H1 (cell line): ENCODE results near the gene GABPB2. TPM values are rescaled to one million over a fixed set of nuclear protein-coding genes. Genes with fewer than 3 reads are reported as not detected.

ENCODE experiments used
- ASH2L ChIP-seq: fragments of 200-600, 300-600 bp; sonication (generic); IDR thresholded peaks from one replicate; pipeline ENCODE4 v1.7.1; 2017; ENCODE audit warnings: low read length
- BRCA1 ChIP-seq: IDR thresholded peaks from 2 replicates; pipeline ENCODE4 v1.6.1; 2012; ENCODE audit warnings: low read depth, low read length, improper control_type of control experiment
- CBX8 ChIP-seq: fragments of 300-800, 300-1000 bp; sonication (generic); IDR thresholded peaks from 2 replicates; pipeline ENCODE4 v1.7.1; 2016; ENCODE audit warnings: low read depth, low read length, borderline replicate concordance
- CHD2 ChIP-seq: IDR thresholded peaks from 2 replicates; pipeline ENCODE4 v1.6.1; 2012; ENCODE audit warnings: low read length, improper control_type of control experiment
- HDAC2 ChIP-seq, 2 experiments: fragments of 300-600 bp in 1 of 2; sonication (generic) in 1 of 2; IDR thresholded peaks; 2 replicates each; pipeline ENCODE4 v1.6.1; 2011 to 2012; ENCODE audit warnings: low read depth in 2 of 2, low read length in 2 of 2, mild to moderate bottlenecking in 2 of 2, moderate library complexity in 2 of 2, borderline replicate concordance in 1 of 2, inconsistent platforms in 1 of 2
- HDAC6 ChIP-seq: IDR thresholded peaks from one replicate; pipeline ENCODE4 v1.7.1; 2012; ENCODE audit warnings: low read depth, mild to moderate bottlenecking, inconsistent platforms, low read length, moderate library complexity
- POU5F1 ChIP-seq: IDR thresholded peaks from 2 replicates; pipeline ENCODE4 v1.6.1; 2011; ENCODE audit warnings: low read depth, mild to moderate bottlenecking, low read length, moderate library complexity
- RNF2 ChIP-seq: fragments of 200-900, 300-1000 bp; sonication (generic); IDR thresholded peaks from 2 replicates; pipeline ENCODE4 v1.7.1; 2016; ENCODE audit warnings: borderline replicate concordance, low read depth, mild to moderate bottlenecking, antibody characterized with exemption, low read length; ENCODE audit not compliant: poor library complexity, severe bottlenecking; ENCODE audit errors: missing control alignments
- SAP30 ChIP-seq: fragments of 300-600 bp; sonication (generic); IDR thresholded peaks from 2 replicates; pipeline ENCODE4 v1.7.1; 2012; ENCODE audit warnings: low read length, moderate library complexity, mild to moderate bottlenecking, inconsistent platforms; ENCODE audit not compliant: insufficient read depth, insufficient replicate concordance
- SIN3A ChIP-seq, 2 experiments: IDR thresholded peaks in 1 of 2; conservative IDR thresholded peaks in 1 of 2; 2 replicates each; pipeline ENCODE4 v1.6.1; 2011 to 2012; ENCODE audit warnings: low read length in 2 of 2, improper control_type of control experiment in 1 of 2, low read depth in 1 of 2, mild to moderate bottlenecking in 1 of 2
- SP1 ChIP-seq: IDR thresholded peaks from 2 replicates; pipeline ENCODE4 v1.6.1; 2011; ENCODE audit warnings: low read depth, low read length
- SRF ChIP-seq: IDR thresholded peaks from 2 replicates; pipeline ENCODE4 v1.6.1; 2011; ENCODE audit warnings: mild to moderate bottlenecking, low read depth, low read length, moderate library complexity
- TAF1 ChIP-seq: IDR thresholded peaks from 2 replicates; pipeline ENCODE4 v1.6.1; 2011; ENCODE audit warnings: mild to moderate bottlenecking, low read depth, low read length
- YY1 ChIP-seq: IDR thresholded peaks from 2 replicates; pipeline ENCODE4 v1.6.1; 2011; ENCODE audit warnings: low read depth, mild to moderate bottlenecking, low read length
- ZNF274 ChIP-seq: IDR thresholded peaks from 2 replicates; pipeline ENCODE4 v1.7.0; 2012; ENCODE audit warnings: low read length, borderline replicate concordance; ENCODE audit errors: extremely low read depth
- polyA plus RNA-seq, 7 experiments: library from polyadenylated mRNA; depleted of rRNA in 3 of 7; stranded (reverse) in 5 of 7; unstranded in 2 of 7; fragments of >200 nt in 5 of 7; fragments of 200-250 nt in 2 of 7; gene quantifications; 1 replicate in 5 of 7; 2 replicates in 1 of 7; 4 replicates in 1 of 7; pipeline versions ENCODE4 v1.2.1 to v1.2.3, GENCODE V29; 2011 to 2013; ENCODE audit warnings: missing spikeins in 2 of 7, mixed read lengths in 2 of 7
- total RNA-seq: library from RNA; stranded (reverse); fragmentation: NEBNext Ultra II Directional; extraction: Animal tissue kit (Norgen Biotek cat#: 25700); gene quantifications from 2 replicates; pipeline ENCODE4 v1.2.1, GENCODE V29; 2021
- TF ChIP-seq, protein P1 (sequence below): IDR thresholded peaks from 2 replicates; pipeline ENCODE4 v1.6.1; 2012; ENCODE audit warnings: inconsistent platforms

Gene GABPB2
- total and polyA plus RNA-seq, 2 of the 8 experiments (the other 6 are each of a cell fraction or from before 2014, with no cell fraction given): 1.8 to 2.4 TPM

GRCh38 chr1:151145304-151146071 lies 74.9 kb downstream of the GABPB2 start (continued):
- TF ChIP-seq ASH2L: no peak
- no peak for TF ChIP-seq SRF
- peak; percentile 26 for TF ChIP-seq SAP30
- no peak for TF ChIP-seq BRCA1
- no peak for TF ChIP-seq HDAC2 (IDR thresholded peaks at IDR 0.05; ENCODE audit: borderline replicate concordance in 1 of 2, low read depth in 2 of 2, low read length in 2 of 2)
- no peak for TF ChIP-seq SP1
- TF ChIP-seq HDAC6: no peak
- TF ChIP-seq TAF1: 0 out of 2 replicates have a peak, but pooled peaks have one; percentile 15
- TF ChIP-seq, protein P1, sequence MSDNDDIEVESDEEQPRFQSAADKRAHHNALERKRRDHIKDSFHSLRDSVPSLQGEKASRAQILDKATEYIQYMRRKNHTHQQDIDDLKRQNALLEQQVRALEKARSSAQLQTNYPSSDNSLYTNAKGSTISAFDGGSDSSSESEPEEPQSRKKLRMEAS: peak; percentile 13; the same call in 1 of the 2 replicates
- TF ChIP-seq CHD2: no peak
- TF ChIP-seq CBX8: no peak
- no peak for TF ChIP-seq RNF2
- TF ChIP-seq SIN3A (conservative IDR thresholded peaks at IDR 0.05 in 1 of 2, IDR thresholded peaks at IDR 0.05 in 1 of 2; ENCODE audit: low read depth in 1 of 2, low read length in 2 of 2): no peak
- TF ChIP-seq ZNF274: no peak
- TF ChIP-seq POU5F1: no peak
- TF ChIP-seq YY1: no peak
